Measurements from ENCODE around the gene PLPP6. TPM values are rescaled to one million over a fixed set of nuclear protein-coding genes. Genes with fewer than 3 reads are reported as not detected.

PLPP6 gene
- total RNA-seq, 3 donors from 2014 or later = 6.4 to 13.2 (median 8.8) TPM

- Histone ChIP-seq H3K4me3 (peak overlapping the region; percentile 77 to 89 (median 88)), H3K27ac (peak overlapping the region; percentile 97), H3K36me3 (peaks cover 3% of the 10 kb centered on the region), H3K9me3 (no peaks in the 10 kb centered on the region), H3K4me1 (no peaks in the 10 kb centered on the region), H3K27me3 (no peaks in the 10 kb centered on the region)
- TF ChIP-seq POLR2AphosphoS5 (IDR thresholded peaks at IDR 0.05) (no peak), CTCF (IDR thresholded peaks at IDR 0.05) (no peak), POLR2A (IDR thresholded peaks at IDR 0.05) (no peak)
- intact Hi-C loops (cut with DNase I; ENCODE audit: low total_unique reads) = no loop called here
- DNase-seq (ENCODE audit: low spot score in 2 of 2) = no peak
Observed at GRCh38 chr9:4680750-4681149, 18.7 kb downstream of the PLPP6 start.

DNA sequence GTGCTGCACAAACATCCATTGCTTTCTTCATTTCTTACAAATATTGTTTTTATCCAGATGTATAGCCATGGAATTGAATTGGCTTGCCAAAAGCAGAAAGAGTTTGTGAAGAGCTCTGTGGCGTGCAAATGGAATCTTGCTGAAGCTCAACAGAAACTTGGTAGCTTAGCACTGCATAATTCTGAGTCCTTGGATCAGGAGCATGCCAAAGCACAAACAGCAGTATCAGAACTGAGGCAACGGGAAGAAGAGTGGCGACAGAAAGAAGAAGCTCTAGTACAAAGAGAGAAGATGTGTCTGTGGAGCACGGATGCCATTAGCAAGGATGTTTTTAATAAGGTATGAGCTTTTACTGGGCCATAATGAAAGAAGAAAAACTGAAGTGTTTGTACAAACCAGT is 22.7 kb downstream of the PLPP6 start:
- Histone ChIP-seq H3K9me3 (no peaks in the 10 kb centered on the region), H3K27ac (no peak overlapping the region), H3K4me1 (no peaks in the 10 kb centered on the region), H3K36me3 (peaks cover 3% of the 10 kb centered on the region), H3K4me3 (no peak overlapping the region), H3K27me3 (no peaks in the 10 kb centered on the region)
- no peak for TF ChIP-seq POLR2AphosphoS5 (IDR thresholded peaks at IDR 0.05)
- no peak for TF ChIP-seq POLR2A (IDR thresholded peaks at IDR 0.05)
- TF ChIP-seq CTCF (IDR thresholded peaks at IDR 0.05) = no peak
- no peak for DNase-seq (ENCODE audit: low spot score in 2 of 2)
- intact Hi-C loops (cut with DNase I; ENCODE audit: low total_unique reads) = no loop called here

- no peak for DNase-seq (ENCODE audit: low spot score in 2 of 2)
Observed at GRCh38 chr9:4686112-4686511, 24.0 kb downstream of the PLPP6 start.

DNA sequence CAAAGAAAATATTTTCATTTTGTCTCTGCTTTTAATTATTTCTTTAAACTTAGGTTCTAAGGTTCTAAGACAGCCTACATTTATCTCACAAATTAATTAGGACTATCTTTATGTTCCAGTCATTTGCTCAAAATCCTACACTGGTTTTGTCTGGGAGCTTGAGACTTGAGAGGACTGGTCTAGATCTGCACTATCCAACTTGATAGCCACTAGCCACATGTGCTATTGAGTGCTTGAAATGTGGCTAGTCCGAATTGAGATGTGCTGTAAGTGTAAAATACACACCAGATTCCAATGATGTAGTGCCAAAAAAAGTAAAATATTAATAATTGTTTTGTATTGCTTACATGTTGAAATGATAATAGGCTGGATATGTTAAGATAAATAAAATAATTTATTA is 24.5 kb downstream of the PLPP6 start:
- Histone ChIP-seq H3K36me3 (peaks cover 3% of the 10 kb centered on the region), H3K27me3 (no peaks in the 10 kb centered on the region), H3K4me1 (no peaks in the 10 kb centered on the region), H3K27ac (no peak overlapping the region), H3K9me3 (no peaks in the 10 kb centered on the region), H3K4me3 (no peak overlapping the region)
- no peak for TF ChIP-seq CTCF (IDR thresholded peaks at IDR 0.05)
- no peak for TF ChIP-seq POLR2AphosphoS5 (IDR thresholded peaks at IDR 0.05)
- TF ChIP-seq POLR2A (IDR thresholded peaks at IDR 0.05) = no peak
- DNase-seq (ENCODE audit: low spot score in 2 of 2) = no peak
- intact Hi-C loops (cut with DNase I; ENCODE audit: low total_unique reads) = no loop called here

More at GRCh38 chr9:4686112-4686511, 24.0 kb downstream of the PLPP6 start:
- Histone ChIP-seq H3K4me1 (no peaks in the 10 kb centered on the region), H3K36me3 (peaks cover 3% of the 10 kb centered on the region), H3K4me3 (no peak overlapping the region), H3K27me3 (no peaks in the 10 kb centered on the region), H3K9me3 (no peaks in the 10 kb centered on the region), H3K27ac (no peak overlapping the region)
- intact Hi-C loops (cut with DNase I; ENCODE audit: low total_unique reads) = no loop called here
- TF ChIP-seq CTCF (IDR thresholded peaks at IDR 0.05) (no peak), POLR2AphosphoS5 (IDR thresholded peaks at IDR 0.05) (no peak), POLR2A (IDR thresholded peaks at IDR 0.05) (no peak)

DNA sequence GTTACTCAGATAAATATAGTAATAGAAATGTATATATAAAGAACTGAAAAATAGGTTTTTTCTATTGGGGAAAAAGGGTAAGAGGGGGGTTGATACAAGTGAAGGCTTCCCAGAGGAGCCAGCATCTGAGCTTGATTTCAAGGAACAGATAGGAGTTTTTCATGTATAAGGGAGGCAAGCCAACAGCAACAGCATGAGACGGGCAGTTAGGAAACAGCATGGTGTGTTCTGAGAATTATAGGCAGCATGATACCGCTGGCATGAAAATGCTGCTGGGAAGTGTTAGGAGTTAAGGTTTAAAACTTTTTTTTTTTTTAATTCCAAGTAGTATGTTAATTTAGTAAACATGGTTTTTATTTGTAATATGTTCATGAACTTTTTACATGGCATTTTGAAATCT is 26.9 kb downstream of the PLPP6 start:
- Histone ChIP-seq H3K27ac (no peak overlapping the region), H3K4me1 (no peaks in the 10 kb centered on the region), H3K9me3 (no peaks in the 10 kb centered on the region), H3K4me3 (no peak overlapping the region), H3K27me3 (no peaks in the 10 kb centered on the region), H3K36me3 (peaks cover 3% of the 10 kb centered on the region)
- TF ChIP-seq CTCF (IDR thresholded peaks at IDR 0.05) (no peak), POLR2A (IDR thresholded peaks at IDR 0.05) (no peak), POLR2AphosphoS5 (IDR thresholded peaks at IDR 0.05) (no peak)
- DNase-seq (ENCODE audit: low spot score in 2 of 2) = no peak
- intact Hi-C loops (cut with DNase I; ENCODE audit: low total_unique reads) = no loop called here

Data from breast epithelium (tissue), 4 donors.